Immature natural killer cell (primary cell): ENCODE results near the gene PRPF40B. TPM values are rescaled to one million over a fixed set of nuclear protein-coding genes. Genes with fewer than 3 reads are reported as not detected.
"Not testable (repeated sequence)": the region's sequence is repeated elsewhere in the genome, so short reads cannot be mapped to it uniquely, and the experiment has no call there.

Source experiments
- DNase-seq, 3 donors: peaks; one replicate each; pipeline ENCODE4 v3.0.0; 2022; ENCODE audit warnings: mixed read lengths in 1 of 3
- H3K27ac Mint-ChIP-seq, 6 donors: one replicate each; pipeline ENCODE4 v1.8.0; 2020; ENCODE audit warnings: mixed read lengths in 6 of 6, mild to moderate bottlenecking in 5 of 6, inconsistent platforms in 4 of 6, moderate library complexity in 3 of 6
- H3K27me3 Mint-ChIP-seq, 3 donors: one replicate each; pipeline ENCODE4 v1.8.0; 2020 to 2021; ENCODE audit warnings: low read depth in 3 of 3, mild to moderate bottlenecking in 3 of 3, mixed read lengths in 3 of 3, moderate library complexity in 3 of 3, inconsistent platforms in 1 of 3
- H3K36me3 Mint-ChIP-seq, 3 donors: one replicate each; pipeline ENCODE4 v1.8.0; 2020; ENCODE audit warnings: mixed read lengths in 3 of 3, inconsistent platforms in 2 of 3, mild to moderate bottlenecking in 2 of 3
- H3K4me1 Mint-ChIP-seq, 2 donors: one replicate each; pipeline ENCODE4 v1.8.0; 2020; ENCODE audit warnings: inconsistent platforms in 2 of 2, mild to moderate bottlenecking in 2 of 2, mixed read lengths in 2 of 2, moderate library complexity in 1 of 2
- H3K4me3 Mint-ChIP-seq, 5 donors: one replicate each; pipeline ENCODE4 v1.8.0; 2020; ENCODE audit warnings: mild to moderate bottlenecking in 5 of 5, mixed read lengths in 5 of 5, inconsistent platforms in 3 of 5, moderate library complexity in 3 of 5
- H3K9me3 Mint-ChIP-seq, 6 donors: one replicate each; pipeline ENCODE4 v1.8.0; 2020; ENCODE audit warnings: mild to moderate bottlenecking in 6 of 6, mixed read lengths in 6 of 6, inconsistent platforms in 4 of 6, moderate library complexity in 3 of 6
- polyA plus RNA-seq, 3 donors: library from polyadenylated mRNA; unstranded; fragments of 300-500 nt; fragmentation: Illumina TruSeq; gene quantifications; one replicate each; pipeline ENCODE4 v1.2.3, GENCODE V29; 2021

The PRPF40B gene
- polyA plus RNA-seq, 3 donors from 2014 or later = 2.4 to 3.2 (median 2.8) TPM

DNA sequence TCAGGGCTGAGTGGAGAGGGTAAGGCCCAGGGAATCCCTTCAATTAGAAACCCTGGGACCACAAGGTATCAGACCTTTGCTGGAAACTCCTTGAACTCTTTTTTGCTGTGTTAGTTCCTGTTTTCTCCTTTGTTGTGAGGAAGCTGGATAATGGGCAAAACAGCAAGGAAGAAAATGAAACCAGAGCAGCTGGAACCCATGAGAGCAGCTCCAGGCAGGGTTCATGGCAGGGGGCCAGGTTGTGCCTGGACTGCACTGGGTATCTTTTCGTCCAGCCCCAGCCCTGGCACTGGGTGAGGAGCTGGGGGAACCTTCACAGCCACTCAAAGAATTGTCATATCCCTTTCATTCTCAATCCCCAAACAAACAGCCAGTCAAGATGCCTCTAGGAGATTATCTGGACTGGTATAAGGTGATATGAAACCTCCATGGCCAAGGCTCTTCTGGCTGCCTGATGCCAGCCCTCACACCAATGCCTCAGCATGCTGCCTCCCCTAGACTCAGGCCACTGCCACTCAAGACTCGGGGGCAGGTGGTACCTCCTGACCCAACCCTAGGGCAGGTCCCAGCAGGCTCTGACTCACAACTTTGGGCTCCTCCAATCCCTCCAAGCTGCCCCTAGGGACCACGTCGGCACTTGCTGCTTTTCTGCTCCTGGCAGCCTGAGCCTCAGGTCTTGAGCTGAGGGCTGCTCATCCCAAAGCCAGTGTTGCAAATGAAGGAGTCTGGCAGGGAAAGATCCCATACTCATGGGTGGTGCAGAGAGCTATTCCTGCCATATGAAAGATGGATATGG, 34.4 kb upstream of the PRPF40B start:
- Mint-ChIP-seq H3K4me1 (no peaks in the 10 kb centered on the region), H3K9me3 (peaks cover 0 to 2% (median 0%) of the 10 kb centered on the region in 6 donors), H3K27ac (peak overlapping the region in 1 of 6 donors; percentile 15), H3K4me3 (no peak overlapping the region), H3K36me3 (peaks cover 4 to 19% (median 16%) of the 10 kb centered on the region in 3 donors), H3K27me3 (no peaks in the 10 kb centered on the region)
- DNase-seq = no peak

DNA sequence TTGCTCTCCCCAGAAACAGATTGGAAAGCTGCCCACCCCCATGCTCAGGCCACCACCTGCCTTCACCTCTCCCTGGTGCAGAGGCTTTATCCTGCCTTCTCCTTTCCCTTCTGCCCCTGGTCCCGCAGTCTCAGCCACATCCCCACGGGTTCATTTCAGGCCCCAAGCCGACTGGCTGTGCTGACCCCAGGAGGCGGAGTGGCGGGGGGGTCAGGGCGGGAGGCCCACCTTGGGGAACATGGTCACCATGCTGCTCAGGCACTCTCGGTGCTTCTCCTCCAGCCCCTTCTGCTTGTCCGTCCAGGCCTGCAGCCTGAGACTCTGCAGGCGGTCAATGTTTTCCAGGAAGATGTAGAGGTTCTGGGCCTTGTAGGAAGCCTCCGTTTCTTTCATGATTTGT, 24.8 kb upstream of the PRPF40B start:
- DNase-seq = no peak
- H3K4me1 Mint-ChIP-seq = no peaks in the 10 kb centered on the region
- peaks cover 0 to 1% (median 0%) of the 10 kb centered on the region in 3 donors for H3K27me3 Mint-ChIP-seq
- H3K27ac Mint-ChIP-seq = no peak overlapping the region
- no peaks in the 10 kb centered on the region for H3K36me3 Mint-ChIP-seq
- no peak overlapping the region for H3K4me3 Mint-ChIP-seq
- H3K9me3 Mint-ChIP-seq = no peaks in the 10 kb centered on the region

DNA sequence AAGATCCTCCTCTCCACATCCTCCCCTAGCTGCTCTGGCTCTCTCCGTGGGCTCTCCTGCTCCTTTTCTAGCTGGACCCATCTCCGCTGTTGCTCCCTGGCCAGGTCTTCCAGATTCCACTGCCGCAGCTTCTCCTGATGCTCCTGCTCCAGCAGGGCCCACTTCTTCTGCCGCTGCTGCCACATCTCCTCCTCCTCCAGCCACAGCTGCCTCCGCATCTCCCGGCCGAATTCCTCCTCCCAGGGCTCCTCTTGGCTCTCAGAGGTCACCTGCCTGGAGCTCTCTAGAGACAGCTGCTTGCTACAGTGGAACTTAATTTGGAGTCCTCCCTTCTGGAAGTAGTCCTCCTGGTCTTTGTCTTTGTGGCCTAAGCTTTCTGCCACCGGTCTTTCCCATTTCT, 23.4 kb upstream of the PRPF40B start:
- no peak for DNase-seq
- H3K9me3 Mint-ChIP-seq = no peaks in the 10 kb centered on the region
- H3K27me3 Mint-ChIP-seq = peaks cover 0 to 1% (median 0%) of the 10 kb centered on the region in 3 donors
- H3K4me3 Mint-ChIP-seq = no peak overlapping the region
- H3K27ac Mint-ChIP-seq = no peak overlapping the region
- H3K4me1 Mint-ChIP-seq = no peaks in the 10 kb centered on the region
- H3K36me3 Mint-ChIP-seq = no peaks in the 10 kb centered on the region

DNA sequence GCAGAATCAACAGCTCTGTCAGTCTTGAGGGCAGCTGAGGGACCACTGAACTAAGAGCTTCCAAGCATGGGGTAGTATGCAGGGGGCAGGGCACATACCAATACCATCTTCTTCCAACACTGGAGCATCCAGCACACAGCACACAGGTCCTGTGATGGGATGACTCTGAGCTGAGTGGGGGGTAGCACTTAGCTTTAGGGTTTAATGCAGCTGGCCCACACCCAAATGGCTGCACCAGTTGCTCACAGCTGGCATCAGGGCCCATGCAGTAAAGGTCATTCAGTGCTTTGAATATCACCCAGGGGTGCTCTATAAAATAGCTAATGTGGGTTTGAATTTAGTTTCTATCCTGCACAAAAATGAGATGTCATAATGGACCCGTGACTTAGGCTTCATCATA, 19.6 kb upstream of the PRPF40B start:
- no peaks in the 10 kb centered on the region for H3K9me3 Mint-ChIP-seq
- H3K4me3 Mint-ChIP-seq = no peak overlapping the region
- H3K27me3 Mint-ChIP-seq = peaks cover 0 to 3% (median 2%) of the 10 kb centered on the region in 3 donors
- no peak for DNase-seq
- no peak overlapping the region for H3K27ac Mint-ChIP-seq
- H3K36me3 Mint-ChIP-seq = no peaks in the 10 kb centered on the region
- no peaks in the 10 kb centered on the region for H3K4me1 Mint-ChIP-seq

DNA sequence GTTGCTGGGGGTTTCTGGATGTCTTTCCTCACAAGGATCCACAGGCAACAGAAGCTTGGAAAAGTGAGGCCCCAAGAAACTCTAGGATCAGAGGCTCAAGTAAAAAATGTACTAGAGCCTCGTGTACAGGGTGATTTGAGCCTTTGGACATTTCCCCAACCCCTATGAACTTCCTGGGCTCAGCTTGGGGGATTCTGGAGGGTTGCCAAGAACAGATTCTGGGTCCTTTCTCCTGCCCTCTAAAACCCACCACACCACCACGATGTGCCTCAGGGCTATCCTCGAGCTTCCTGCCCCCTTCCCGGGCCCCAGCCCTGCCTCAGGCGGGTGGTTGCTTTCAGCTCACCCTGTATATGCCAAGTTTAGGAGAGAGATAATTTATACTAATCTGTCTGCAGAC, 18.5 kb upstream of the PRPF40B start:
- Mint-ChIP-seq H3K36me3 (no peaks in the 10 kb centered on the region), H3K27ac (no peak overlapping the region), H3K4me3 (no peak overlapping the region), H3K4me1 (no peaks in the 10 kb centered on the region), H3K27me3 (peaks cover 0 to 4% (median 2%) of the 10 kb centered on the region in 3 donors), H3K9me3 (peaks cover 0 to 2% (median under 1%) of the 10 kb centered on the region in 6 donors)
- no peak for DNase-seq

DNA sequence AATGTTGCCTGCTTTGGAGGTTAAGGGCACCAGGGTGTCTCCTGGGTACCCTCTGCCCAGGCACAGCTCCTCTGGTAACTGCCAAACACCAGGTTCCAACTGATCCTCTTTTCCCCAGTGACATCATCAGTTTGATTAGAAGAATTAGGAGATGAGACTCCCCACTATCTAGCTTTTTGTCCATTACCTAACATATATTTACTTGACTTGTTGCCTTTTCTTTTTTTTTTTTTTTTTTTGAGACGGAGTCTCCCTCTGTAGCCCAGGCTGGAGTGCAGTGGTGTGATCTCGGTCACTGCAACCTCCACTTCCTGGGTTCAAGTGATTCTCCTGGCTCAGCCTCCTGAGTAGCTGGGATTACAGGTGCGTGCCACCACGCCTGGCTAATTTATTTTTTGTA, 17.8 kb upstream of the PRPF40B start, which contains the start of gene FAM186B:
Gene FAM186B (minus strand): TSS at position 101 of the 400 bp plus-strand sequence. CDS start 162 bp downstream, outside the sequence.
- not testable (repeated sequence) for H3K9me3 Mint-ChIP-seq, DNase-seq, H3K36me3 Mint-ChIP-seq, H3K4me1 Mint-ChIP-seq, H3K4me3 Mint-ChIP-seq, H3K27me3 Mint-ChIP-seq
- H3K27ac Mint-ChIP-seq = peak within 1 kb of the TSS in 1 of 6 donors; percentile 67

DNA sequence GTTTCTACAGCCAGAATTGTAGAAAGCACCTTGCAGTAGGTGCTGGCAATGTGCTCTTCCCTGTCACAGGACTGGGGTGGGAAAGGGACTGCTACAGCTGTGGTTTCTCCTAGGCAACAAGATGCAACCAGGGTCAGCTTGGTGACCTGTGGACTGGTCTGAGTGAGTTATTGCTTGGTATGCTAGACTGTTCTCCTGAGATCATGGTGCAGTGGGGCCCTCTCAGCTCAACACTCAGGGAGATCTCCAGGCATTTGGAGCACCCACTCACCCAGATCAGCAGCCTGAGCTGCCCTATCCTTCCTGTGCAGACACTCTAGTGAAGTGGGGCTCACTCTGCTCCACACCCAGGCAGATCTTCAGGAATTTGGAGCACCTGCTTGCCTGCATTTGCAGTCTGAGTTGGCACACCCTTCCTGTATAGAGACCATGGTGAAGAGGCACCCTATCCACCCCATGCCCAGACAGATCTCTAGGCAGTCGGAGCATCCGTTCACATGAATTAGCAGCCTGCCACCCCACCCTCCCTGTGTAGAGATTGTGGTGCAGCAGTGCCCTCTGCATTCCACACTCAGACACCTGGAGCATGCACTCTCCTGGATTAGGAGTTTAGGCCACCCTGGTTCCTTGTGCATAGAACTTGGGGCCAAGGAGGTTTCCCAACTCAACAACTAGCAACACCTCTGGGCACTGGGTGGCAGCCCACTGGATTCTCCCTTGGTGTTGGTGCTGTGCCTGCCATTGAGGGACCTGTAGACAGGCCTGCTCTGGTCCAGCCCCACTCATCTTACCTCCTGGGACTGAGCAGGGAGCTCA, 14.1 kb upstream of the PRPF40B start:
- no peak overlapping the region for H3K27ac Mint-ChIP-seq

GRCh38 chr12:49609875-49610154, 13.5 kb upstream of the PRPF40B start:
- H3K27ac Mint-ChIP-seq = no peak overlapping the region
- peaks cover 0 to 8% (median 5%) of the 10 kb centered on the region in 6 donors for H3K9me3 Mint-ChIP-seq
- DNase-seq = no peak
- H3K36me3 Mint-ChIP-seq = no peaks in the 10 kb centered on the region
- H3K27me3 Mint-ChIP-seq = peaks cover 2 to 11% (median 4%) of the 10 kb centered on the region in 3 donors
- H3K4me1 Mint-ChIP-seq = no peaks in the 10 kb centered on the region
- no peak overlapping the region for H3K4me3 Mint-ChIP-seq

More for the DNA sequence above, 14.1 kb upstream of the PRPF40B start:
- H3K4me1 Mint-ChIP-seq = no peaks in the 10 kb centered on the region
- H3K36me3 Mint-ChIP-seq = no peaks in the 10 kb centered on the region
- peaks cover 0 to 8% (median 5%) of the 10 kb centered on the region in 6 donors for H3K9me3 Mint-ChIP-seq
- no peak for DNase-seq
- H3K27me3 Mint-ChIP-seq = peaks cover 2 to 8% (median 4%) of the 10 kb centered on the region in 3 donors
- H3K4me3 Mint-ChIP-seq = no peak overlapping the region

GRCh38 chr12:49610785-49611184, 12.6 kb upstream of the PRPF40B start:
- not testable (repeated sequence) for H3K9me3 Mint-ChIP-seq, H3K4me3 Mint-ChIP-seq, H3K4me1 Mint-ChIP-seq, H3K27ac Mint-ChIP-seq, DNase-seq, H3K36me3 Mint-ChIP-seq
- peaks cover 4 to 15% (median 5%) of the 10 kb centered on the region in 3 donors for H3K27me3 Mint-ChIP-seq

- Mint-ChIP-seq H3K27me3 (peaks cover 4 to 13% (median 10%) of the 10 kb centered on the region in 3 donors), H3K36me3 (no peaks in the 10 kb centered on the region), H3K9me3 (peaks cover 0 to 8% (median 6%) of the 10 kb centered on the region in 6 donors), H3K4me3 (no peak overlapping the region), H3K4me1 (no peaks in the 10 kb centered on the region), H3K27ac (no peak overlapping the region)
- DNase-seq = no peak
Measured at GRCh38 chr12:49612210-49612609, 11.2 kb upstream of the PRPF40B start.

- Mint-ChIP-seq H3K9me3 (peaks cover 0 to 2% (median 0%) of the 10 kb centered on the region in 6 donors), H3K4me3 (no peak overlapping the region), H3K36me3 (no peaks in the 10 kb centered on the region), H3K27me3 (peaks cover 5 to 13% (median 11%) of the 10 kb centered on the region in 3 donors), H3K4me1 (peaks cover 2% of the 10 kb centered on the region in 2 donors), H3K27ac (no peak overlapping the region)
- DNase-seq = no peak
Measured at GRCh38 chr12:49615725-49616124, 7.6 kb upstream of the PRPF40B start.

DNA sequence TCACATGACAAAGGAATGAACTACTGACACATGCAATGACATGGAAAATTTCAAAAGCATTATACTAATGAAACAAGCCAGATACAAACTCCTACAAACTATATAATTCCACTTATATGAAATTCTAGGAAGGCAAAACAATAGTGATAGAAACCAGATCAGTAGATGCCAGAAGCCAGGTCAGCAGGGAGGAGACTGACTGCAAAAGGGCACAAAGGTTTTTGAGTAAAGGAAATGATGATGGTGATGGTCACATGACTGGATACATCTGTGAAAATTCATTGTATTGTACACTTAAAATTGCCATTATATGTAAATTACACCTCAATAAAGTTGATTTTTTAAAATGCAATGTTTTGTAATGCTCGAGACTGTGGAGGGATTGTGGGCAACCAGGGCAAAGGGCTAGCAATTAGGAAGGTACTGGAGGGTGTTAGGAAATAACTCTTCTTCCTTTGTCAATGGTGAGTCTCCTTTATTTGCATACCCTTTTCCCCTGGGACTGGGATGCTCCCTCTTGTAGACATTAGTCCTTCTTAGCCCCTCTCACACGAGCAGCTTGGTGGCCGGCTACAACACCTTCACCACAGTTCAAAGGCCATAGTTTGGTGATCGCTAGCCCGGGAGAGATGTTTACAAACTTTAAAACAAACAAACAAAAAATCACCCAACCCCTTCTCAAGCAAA, 6.7 kb upstream of the PRPF40B start:
- Mint-ChIP-seq H3K4me3 (no peak overlapping the region), H3K9me3 (peaks cover 0 to 2% (median 0%) of the 10 kb centered on the region in 6 donors), H3K4me1 (peaks cover 11 to 12% of the 10 kb centered on the region in 2 donors), H3K27me3 (peaks cover 5 to 15% (median 11%) of the 10 kb centered on the region in 3 donors), H3K36me3 (no peaks in the 10 kb centered on the region), H3K27ac (no peak overlapping the region)
- no peak for DNase-seq

GRCh38 chr12:49618576-49618975, 4.8 kb upstream of the PRPF40B start:
- Mint-ChIP-seq H3K4me3 (no peak overlapping the region), H3K4me1 (peaks cover 22 to 25% of the 10 kb centered on the region in 2 donors), H3K27me3 (peaks cover 14 to 26% (median 16%) of the 10 kb centered on the region in 3 donors), H3K36me3 (no peaks in the 10 kb centered on the region), H3K27ac (no peak overlapping the region), H3K9me3 (peaks cover 0 to 2% (median 0%) of the 10 kb centered on the region in 6 donors)
- no peak for DNase-seq
